Colonic mucosa (tissue), 4 donors: Measurements from ENCODE around the gene TIAM1. TPM values are rescaled to one million over a fixed set of nuclear protein-coding genes. Genes with fewer than 3 reads are reported as not detected.

ENCODE experiments used
- DNase-seq: peaks from one replicate; pipeline ENCODE4 v3.0.0-alpha.2; 2020
- H3K27ac ChIP-seq: fragments of 200-600 bp; one replicate; pipeline ENCODE4 v1.8.0; 2021
- H3K27me3 ChIP-seq: fragments of 200-600 bp; one replicate; pipeline ENCODE4 v1.8.0; 2021
- H3K36me3 ChIP-seq: fragments of 200-600 bp; one replicate; pipeline ENCODE4 v1.8.0; 2021
- H3K4me1 ChIP-seq: fragments of 200-600 bp; one replicate; pipeline ENCODE4 v1.8.0; 2021; ENCODE audit warnings: mild to moderate bottlenecking
- H3K4me3 ChIP-seq: fragments of 200-600 bp; one replicate; pipeline ENCODE4 v1.8.0; 2021
- H3K9ac ChIP-seq, 2 donors: one replicate each; pipeline ENCODE4 v1.7.0; 2013; ENCODE audit warnings: control low read depth in 2 of 2, low read depth in 2 of 2, low read length in 2 of 2
- H3K9me3 ChIP-seq: fragments of 200-600 bp; one replicate; pipeline ENCODE4 v1.8.0; 2021
- CTCF ChIP-seq: fragments of 200-600 bp; IDR thresholded peaks from one replicate; pipeline ENCODE4 v1.8.0; 2022; ENCODE audit warnings: antibody characterized with exemption, mild to moderate bottlenecking
- intact Hi-C: fragments of 100-400 bp; cut with DNase I; formaldehyde crosslinking; loops from one replicate; pipeline ENCODE4 v1.14.1; 2022
- total RNA-seq, 2 donors: library from RNA; stranded (reverse); fragmentation: NEBNext Ultra II Directional in 1 of 2; extraction: Animal tissue kit (Norgen Biotek cat#: 25700) in 1 of 2; gene quantifications; one replicate each; pipeline ENCODE4 v1.2.1, GENCODE V29; 2021
- donor health status: healthy.
- donor health status: DM: no; HTN: no; CAD: no.
- donor health status: DM: no; HTN: no; CAD: no.

Gene TIAM1
- total RNA-seq, 2 donors from 2014 or later: 5.7 to 5.8 TPM

- no peaks in the 10 kb centered on the region for H3K36me3 ChIP-seq
- H3K9ac ChIP-seq: no peak overlapping the region
- no peaks in the 10 kb centered on the region for H3K4me1 ChIP-seq
- DNase-seq: no peak
- no peak overlapping the region for H3K27ac ChIP-seq
- no peak for TF ChIP-seq CTCF
- no peaks in the 10 kb centered on the region for H3K27me3 ChIP-seq
- no peak overlapping the region for H3K4me3 ChIP-seq
- intact Hi-C loops: no loop called here
- H3K9me3 ChIP-seq: no peaks in the 10 kb centered on the region
Observed at GRCh38 chr21:31072533-31072932, 271.5 kb downstream of the TIAM1 start.
